Keratinocyte (primary cell): ENCODE data around the gene ZNF470.

ENCODE experiments used
- CTCF ChIP-seq, 3 experiments: IDR thresholded peaks in 1 of 3; conservative IDR thresholded peaks in 1 of 3; optimal IDR thresholded peaks in 1 of 3; 2 replicates in 2 of 3; 3 replicates in 1 of 3; pipeline versions ENCODE3 to v1.5.1; 2011; ENCODE audit warnings: low read length in 3 of 3, mild to moderate bottlenecking in 3 of 3, moderate library complexity in 2 of 3, control low read depth in 1 of 3, inconsistent platforms in 1 of 3; ENCODE audit not compliant: insufficient read depth in 2 of 3; ENCODE audit errors: extremely low read depth in 1 of 3
- EZH2 ChIP-seq: IDR thresholded peaks from one replicate; pipeline ENCODE4 v1.6.1; 2012; ENCODE audit warnings: inconsistent platforms, mild to moderate bottlenecking, low read length, moderate library complexity

- TF ChIP-seq CTCF (optimal IDR thresholded peaks at IDR 0.05 in 1 of 3, IDR thresholded peaks at IDR 0.05 in 1 of 3, conservative IDR thresholded peaks at IDR 0.05 in 1 of 3; ENCODE audit: extremely low read depth in 1 of 3, insufficient read depth in 2 of 3, low read length in 3 of 3) (no peak), EZH2 (no peak)
Observed at GRCh38 chr19:56577719-56578602, 10.7 kb downstream of the ZNF470 start.
